Measurements from ENCODE around the gene HMGCS2.

The HMGCS2 gene

DNA sequence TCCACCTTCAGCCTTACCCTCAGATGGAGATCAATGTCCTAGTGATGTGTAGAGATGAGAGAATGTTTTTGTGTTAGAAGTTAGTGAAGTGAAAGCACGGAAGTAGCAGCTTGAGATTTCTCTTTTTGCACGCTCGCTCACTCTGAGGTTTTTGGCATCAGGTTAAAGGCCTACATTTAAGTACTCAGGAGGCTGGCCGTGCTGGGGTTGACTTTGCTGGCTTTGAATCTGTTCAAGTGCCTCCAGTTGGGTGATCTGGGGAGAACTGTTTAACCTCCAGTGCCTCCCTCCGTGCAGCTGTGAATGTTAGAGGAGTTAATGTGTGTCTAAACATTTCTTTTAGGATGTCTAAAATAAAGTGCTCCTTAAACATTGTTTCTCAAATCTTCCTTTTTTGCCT lies 43.1 kb downstream of the HMGCS2 start:
- DNase-seq (ENCODE audit: extremely low spot score) = no peak
- TF ChIP-seq HDGF (IDR thresholded peaks at IDR 0.05; ENCODE audit: borderline replicate concordance) (no peak), CTBP1 (IDR thresholded peaks at IDR 0.05; ENCODE audit: borderline replicate concordance) (no peak), LEF1 (IDR thresholded peaks at IDR 0.05; ENCODE audit: borderline replicate concordance) (no peak), L3MBTL2 (conservative IDR thresholded peaks at IDR 0.05) (no peak), SUZ12 (IDR thresholded peaks at IDR 0.05) (no peak), ELF4 (IDR thresholded peaks at IDR 0.05) (no peak), FOXK2 (IDR thresholded peaks at IDR 0.05) (no peak), FOXM1 (IDR thresholded peaks at IDR 0.05; ENCODE audit: borderline replicate concordance) (no peak), ZNF384 (IDR thresholded peaks at IDR 0.05) (no peak), ARNT (IDR thresholded peaks at IDR 0.05) (no peak)
- ChIA-PET CTCF (no interaction called here), POLR2A (interaction anchor here (2.6 kb wide), 1 partner anchor 14 kb away, joined by 10 read pairs; the partner anchor contains the start of gene PHGDH)

DNA sequence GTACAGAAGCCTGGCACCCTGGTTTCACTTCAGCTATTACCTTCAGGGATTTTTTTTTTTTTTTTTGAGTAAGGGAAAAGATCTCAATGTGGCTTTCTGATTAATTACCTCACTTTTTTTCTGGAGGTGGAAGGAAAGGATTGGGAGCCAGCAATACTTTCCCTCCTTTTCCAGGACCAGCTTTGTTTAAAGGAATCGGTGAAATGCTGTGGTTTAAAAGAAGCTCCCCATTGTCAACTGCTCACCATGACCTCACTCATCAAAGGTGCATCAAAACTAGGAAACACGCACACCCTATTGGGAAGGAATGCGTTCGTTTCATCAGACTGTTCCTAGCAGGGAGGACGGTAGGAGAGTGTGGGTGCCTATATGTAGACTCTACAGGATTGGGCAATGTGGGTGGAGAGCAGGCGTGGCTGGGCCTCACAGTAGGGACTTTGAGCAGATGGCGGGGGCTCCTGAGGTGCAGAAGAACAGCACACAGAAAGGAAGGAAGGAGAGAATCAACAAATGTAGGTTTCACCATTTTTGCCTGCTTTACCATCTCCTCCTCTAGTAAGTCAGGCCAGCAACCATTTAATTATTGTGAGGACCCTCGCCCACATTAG lies 44.0 kb downstream of the HMGCS2 start:
- no peak for DNase-seq (ENCODE audit: extremely low spot score)
- ChIA-PET POLR2A (interaction anchor here (1.4 to 2.6 kb wide), 2 partner anchors 10 to 13 kb away, joined by 3 to 10 read pairs; partner anchors contain the start of gene PHGDH), CTCF (interaction anchor here (0.6 to 0.7 kb wide), 2 partner anchors 20 to 34 kb away, joined by 3 to 7 read pairs; no protein-coding TSS in a partner anchor)
- TF ChIP-seq FOXM1 (IDR thresholded peaks at IDR 0.05; ENCODE audit: borderline replicate concordance) (no peak), FOXA1 (IDR thresholded peaks at IDR 0.05) (no peak), NFRKB (IDR thresholded peaks at IDR 0.05) (no peak), HDGF (IDR thresholded peaks at IDR 0.05; ENCODE audit: borderline replicate concordance) (no peak), BHLHE40 (IDR thresholded peaks at IDR 0.05; ENCODE audit: borderline replicate concordance) (no peak), L3MBTL2 (conservative IDR thresholded peaks at IDR 0.05) (no peak), FOXK2 (IDR thresholded peaks at IDR 0.05) (no peak), ARNT (IDR thresholded peaks at IDR 0.05) (no peak), SP1 (IDR thresholded peaks at IDR 0.05) (no peak), ELF4 (IDR thresholded peaks at IDR 0.05) (no peak), ZNF384 (IDR thresholded peaks at IDR 0.05) (no peak), TARDBP (IDR thresholded peaks at IDR 0.05) (no peak), LEF1 (IDR thresholded peaks at IDR 0.05; ENCODE audit: borderline replicate concordance) (no peak), SUZ12 (IDR thresholded peaks at IDR 0.05) (no peak), CTBP1 (IDR thresholded peaks at IDR 0.05; ENCODE audit: borderline replicate concordance) (no peak)
- TF ChIP-seq, protein P1, sequence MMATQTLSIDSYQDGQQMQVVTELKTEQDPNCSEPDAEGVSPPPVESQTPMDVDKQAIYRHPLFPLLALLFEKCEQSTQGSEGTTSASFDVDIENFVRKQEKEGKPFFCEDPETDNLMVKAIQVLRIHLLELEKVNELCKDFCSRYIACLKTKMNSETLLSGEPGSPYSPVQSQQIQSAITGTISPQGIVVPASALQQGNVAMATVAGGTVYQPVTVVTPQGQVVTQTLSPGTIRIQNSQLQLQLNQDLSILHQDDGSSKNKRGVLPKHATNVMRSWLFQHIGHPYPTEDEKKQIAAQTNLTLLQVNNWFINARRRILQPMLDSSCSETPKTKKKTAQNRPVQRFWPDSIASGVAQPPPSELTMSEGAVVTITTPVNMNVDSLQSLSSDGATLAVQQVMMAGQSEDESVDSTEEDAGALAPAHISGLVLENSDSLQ (IDR thresholded peaks at IDR 0.05) = no peak

DNA sequence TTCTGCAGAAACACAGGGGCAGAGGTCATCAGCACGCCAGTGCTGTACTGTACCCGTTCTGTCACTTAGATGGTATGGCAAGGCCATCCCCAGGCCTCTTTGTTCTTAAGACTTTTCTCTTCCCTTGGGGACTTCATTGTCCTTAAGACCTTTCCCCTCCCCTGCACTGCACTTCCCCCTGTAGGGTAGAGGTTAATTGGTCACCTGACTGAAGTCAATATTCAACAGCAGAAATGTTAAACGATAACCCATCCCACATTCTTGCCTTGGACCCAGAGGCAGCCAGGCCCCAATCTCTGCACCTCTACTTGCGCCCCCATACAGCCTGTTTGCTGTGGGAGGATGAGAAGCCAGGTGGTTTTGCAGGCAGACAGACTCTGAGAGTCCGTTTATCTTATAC lies 46.8 kb downstream of the HMGCS2 start:
- POLR2A ChIA-PET = interaction anchor here (0.8 kb wide), 1 partner anchor 10 kb away, joined by 5 read pairs; the partner anchor contains the start of gene PHGDH
- CTCF ChIA-PET = no interaction called here
- no peak for TF ChIP-seq BHLHE40 (IDR thresholded peaks at IDR 0.05; ENCODE audit: borderline replicate concordance)
- TF ChIP-seq SP1 (IDR thresholded peaks at IDR 0.05) = no peak
- TF ChIP-seq FOXK2 (IDR thresholded peaks at IDR 0.05) = no peak
- TF ChIP-seq TARDBP (IDR thresholded peaks at IDR 0.05) = no peak
- no peak for TF ChIP-seq LEF1 (IDR thresholded peaks at IDR 0.05; ENCODE audit: borderline replicate concordance)
- TF ChIP-seq HDGF (IDR thresholded peaks at IDR 0.05; ENCODE audit: borderline replicate concordance) = no peak
- no peak for TF ChIP-seq ELF4 (IDR thresholded peaks at IDR 0.05)
- DNase-seq (ENCODE audit: extremely low spot score) = no peak

DNA sequence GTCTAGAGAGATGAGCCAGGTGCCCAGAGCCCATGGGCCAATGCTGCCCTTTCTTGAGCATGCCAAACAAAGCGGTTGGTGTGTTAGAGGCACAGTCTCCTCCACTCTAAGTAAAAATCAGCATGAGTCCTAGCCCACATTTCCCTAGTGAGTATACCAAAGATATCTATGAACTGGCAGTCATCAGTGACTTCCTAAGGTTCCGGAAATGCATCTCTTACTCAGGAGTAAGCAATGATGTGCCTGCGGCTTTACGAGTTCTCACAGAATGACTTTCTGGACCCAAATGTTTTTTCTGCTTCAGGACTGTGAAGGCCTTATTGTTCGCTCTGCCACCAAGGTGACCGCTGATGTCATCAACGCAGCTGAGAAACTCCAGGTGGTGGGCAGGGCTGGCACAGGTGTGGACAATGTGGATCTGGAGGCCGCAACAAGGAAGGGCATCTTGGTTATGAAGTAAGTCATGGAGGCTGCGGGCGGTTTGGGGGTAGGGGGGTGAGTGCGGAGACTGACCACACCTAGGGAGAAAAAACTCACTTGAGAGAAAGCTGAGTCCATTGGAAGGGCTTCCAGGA lies 47.8 kb downstream of the HMGCS2 start:
- CTCF ChIA-PET = no interaction called here
- TF ChIP-seq L3MBTL2 (conservative IDR thresholded peaks at IDR 0.05) (no peak), FOXM1 (IDR thresholded peaks at IDR 0.05; ENCODE audit: borderline replicate concordance) (no peak), FOXK2 (IDR thresholded peaks at IDR 0.05) (no peak), NFRKB (IDR thresholded peaks at IDR 0.05) (no peak), ZNF384 (IDR thresholded peaks at IDR 0.05) (no peak), SP1 (IDR thresholded peaks at IDR 0.05) (no peak), SUZ12 (IDR thresholded peaks at IDR 0.05) (no peak), ELF4 (IDR thresholded peaks at IDR 0.05) (no peak), HDGF (IDR thresholded peaks at IDR 0.05; ENCODE audit: borderline replicate concordance) (no peak), ARNT (IDR thresholded peaks at IDR 0.05) (no peak), BHLHE40 (IDR thresholded peaks at IDR 0.05; ENCODE audit: borderline replicate concordance) (no peak), TARDBP (IDR thresholded peaks at IDR 0.05) (no peak), FOXA1 (IDR thresholded peaks at IDR 0.05) (no peak), LEF1 (IDR thresholded peaks at IDR 0.05; ENCODE audit: borderline replicate concordance) (no peak), CTBP1 (IDR thresholded peaks at IDR 0.05; ENCODE audit: borderline replicate concordance) (no peak)
- TF ChIP-seq, protein P1 (IDR thresholded peaks at IDR 0.05) = no peak
- DNase-seq (ENCODE audit: extremely low spot score) = no peak
- POLR2A ChIA-PET = interaction anchor here (0.8 kb wide), 1 partner anchor 9 kb away, joined by 5 read pairs; the partner anchor contains the start of gene PHGDH

DNA sequence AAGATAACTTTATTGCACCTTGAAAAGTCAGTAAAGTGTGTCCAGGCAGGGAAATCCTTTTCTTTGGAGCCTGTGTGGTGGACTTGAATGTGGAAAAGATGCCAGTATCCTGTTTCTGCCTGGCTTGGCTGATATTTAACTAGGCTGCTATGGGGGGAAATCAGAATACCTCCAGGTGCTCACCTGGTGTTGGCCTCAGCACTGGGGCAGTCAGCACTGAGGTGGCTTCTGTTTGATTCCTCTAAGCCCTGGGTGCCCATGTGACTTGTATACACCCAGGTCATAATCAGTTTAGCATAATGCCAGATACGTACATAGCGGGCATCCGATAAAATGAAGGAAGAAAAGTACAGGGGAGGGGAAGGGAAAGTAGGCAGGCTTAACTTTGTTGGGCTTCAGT lies 49.7 kb downstream of the HMGCS2 start:
- POLR2A ChIA-PET = no interaction called here
- CTCF ChIA-PET = no interaction called here
- no peak for DNase-seq (ENCODE audit: extremely low spot score)
- no peak for TF ChIP-seq FOXM1 (IDR thresholded peaks at IDR 0.05; ENCODE audit: borderline replicate concordance)
- TF ChIP-seq NFRKB (IDR thresholded peaks at IDR 0.05) = no peak
- TF ChIP-seq SP1 (IDR thresholded peaks at IDR 0.05) = no peak
- no peak for TF ChIP-seq L3MBTL2 (conservative IDR thresholded peaks at IDR 0.05)
- TF ChIP-seq CTBP1 (IDR thresholded peaks at IDR 0.05; ENCODE audit: borderline replicate concordance) = no peak
- TF ChIP-seq ELF4 (IDR thresholded peaks at IDR 0.05) = no peak
- TF ChIP-seq, protein P1 (IDR thresholded peaks at IDR 0.05) = no peak
- no peak for TF ChIP-seq TARDBP (IDR thresholded peaks at IDR 0.05)
- TF ChIP-seq BHLHE40 (IDR thresholded peaks at IDR 0.05; ENCODE audit: borderline replicate concordance) = no peak
- TF ChIP-seq FOXK2 (IDR thresholded peaks at IDR 0.05) = no peak
- TF ChIP-seq LEF1 (IDR thresholded peaks at IDR 0.05; ENCODE audit: borderline replicate concordance) = no peak
